Activated CD4-positive, alpha-beta memory T cell treated with anti-CD3 and anti-CD28 coated beads, Interleukin-2, amount 10 ng/mL, durations not matched to agents 7 days and 5 days (primary cell): ENCODE data around the gene SLC48A1. TPM values are rescaled to one million over a fixed set of nuclear protein-coding genes. Genes with fewer than 3 reads are reported as not detected.

Experiments
- CTCF ChIA-PET: fragments of 350-600 bp; sonication (Branson Sonifier 250); formaldehyde crosslinking; loops from one replicate; lab custom pipeline; 2021; ENCODE audit warnings: antibody characterized with exemption, inconsistent platforms; lab: Charles Lee
- POLR2A ChIA-PET: fragments of 350-600 bp; sonication (Branson Sonifier 250); formaldehyde crosslinking; loops from one replicate; lab custom pipeline; 2021; ENCODE audit warnings: antibody characterized with exemption; lab: Charles Lee
- DNase-seq: peaks from one replicate; pipeline ENCODE4 v3.0.0-alpha.2; 2020
- H3K27ac Mint-ChIP-seq: one replicate; pipeline ENCODE4 v1.8.0; 2021; ENCODE audit warnings: mild to moderate bottlenecking, mixed read lengths
- H3K27me3 Mint-ChIP-seq: one replicate; pipeline ENCODE4 v1.8.0; 2021; ENCODE audit warnings: mixed read lengths
- H3K36me3 Mint-ChIP-seq: one replicate; pipeline ENCODE4 v1.8.0; 2021; ENCODE audit warnings: low read depth, mixed read lengths
- H3K4me1 Mint-ChIP-seq: one replicate; pipeline ENCODE4 v1.8.0; 2021; ENCODE audit warnings: mixed read lengths
- H3K4me3 Mint-ChIP-seq: one replicate; pipeline ENCODE4 v1.8.0; 2021; ENCODE audit warnings: mild to moderate bottlenecking, mixed read lengths
- H3K9me3 Mint-ChIP-seq: one replicate; pipeline ENCODE4 v1.8.0; 2021; ENCODE audit warnings: mixed read lengths
- total RNA-seq, 2 experiments: library from RNA; stranded (reverse); gene quantifications; one replicate each; pipeline ENCODE4 v1.2.3, GENCODE V29; 2021

Gene SLC48A1
- total RNA-seq, 2 experiments from 2014 or later: 19.4 to 22.6 TPM

GRCh38 chr12:47745485-47746041 is 27.5 kb upstream of the SLC48A1 start:
- peaks cover 14% of the 10 kb centered on the region for H3K4me1 Mint-ChIP-seq
- ChIA-PET CTCF (interaction anchor here (1.7 to 13.6 kb wide), 4 partner anchors 12 to 95 kb away, joined by 5 to 431 read pairs (median 214); partner anchors contain the start of genes RAPGEF3 and SLC48A1), POLR2A (interaction anchor here (1.3 to 6.6 kb wide), 3 partner anchors 10 to 529 kb away, joined by 3 to 48 read pairs (median 4); no protein-coding TSS in a partner anchor)
- no peaks in the 10 kb centered on the region for H3K36me3 Mint-ChIP-seq
- H3K27ac Mint-ChIP-seq: no peak overlapping the region
- DNase-seq: no peak
- no peaks in the 10 kb centered on the region for H3K9me3 Mint-ChIP-seq
- no peak overlapping the region for H3K4me3 Mint-ChIP-seq
- H3K27me3 Mint-ChIP-seq: peaks cover 19% of the 10 kb centered on the region

GRCh38 chr12:47746073-47746472 is 27.0 kb upstream of the SLC48A1 start:
- ChIA-PET CTCF (interaction anchor here (13.6 kb wide), 1 partner anchor 28 kb away, joined by 431 read pairs; the partner anchor contains the start of gene SLC48A1), POLR2A (interaction anchor here (1.7 kb wide), 1 partner anchor 10 kb away, joined by 4 read pairs; no protein-coding TSS in a partner anchor)
- Mint-ChIP-seq H3K9me3 (no peaks in the 10 kb centered on the region), H3K4me3 (no peak overlapping the region), H3K27ac (no peak overlapping the region), H3K27me3 (peaks cover 19% of the 10 kb centered on the region), H3K36me3 (no peaks in the 10 kb centered on the region), H3K4me1 (peaks cover 14% of the 10 kb centered on the region)
- no peak for DNase-seq

- ChIA-PET CTCF (interaction anchor here (1.4 to 13.6 kb wide), 2 partner anchors 12 to 27 kb away, joined by 3 to 431 read pairs; partner anchors contain the start of gene SLC48A1), POLR2A (interaction anchor here (1.7 kb wide), 1 partner anchor 9 kb away, joined by 4 read pairs; no protein-coding TSS in a partner anchor)
- Mint-ChIP-seq H3K9me3 (no peaks in the 10 kb centered on the region), H3K27ac (no peak overlapping the region), H3K27me3 (peaks cover 19% of the 10 kb centered on the region), H3K4me1 (peaks cover 9% of the 10 kb centered on the region), H3K4me3 (no peak overlapping the region), H3K36me3 (no peaks in the 10 kb centered on the region)
- no peak for DNase-seq
These were observed 26.5 kb upstream of the SLC48A1 start for GRCh38 chr12:47746523-47746922.

GRCh38 chr12:47747126-47747525 is 25.9 kb upstream of the SLC48A1 start:
- CTCF ChIA-PET: interaction anchor here (1.4 to 13.6 kb wide), 2 partner anchors 11 to 27 kb away, joined by 3 to 431 read pairs; partner anchors contain the start of gene SLC48A1
- Mint-ChIP-seq H3K36me3 (no peaks in the 10 kb centered on the region), H3K4me1 (peaks cover 4% of the 10 kb centered on the region), H3K4me3 (no peak overlapping the region), H3K27me3 (peaks cover 19% of the 10 kb centered on the region), H3K9me3 (no peaks in the 10 kb centered on the region), H3K27ac (no peak overlapping the region)
- DNase-seq: no peak
- POLR2A ChIA-PET: interaction anchor here (1.7 kb wide), 1 partner anchor 8 kb away, joined by 4 read pairs; no protein-coding TSS in a partner anchor

GRCh38 chr12:47747596-47748506 is 25.2 kb upstream of the SLC48A1 start:
- no peaks in the 10 kb centered on the region for H3K36me3 Mint-ChIP-seq
- no peak for DNase-seq
- H3K9me3 Mint-ChIP-seq: no peaks in the 10 kb centered on the region
- peaks cover 19% of the 10 kb centered on the region for H3K27me3 Mint-ChIP-seq
- ChIA-PET POLR2A (interaction anchor here (1.2 to 1.7 kb wide), 2 partner anchors 8 to 32 kb away, joined by 4 to 5 read pairs; no protein-coding TSS in a partner anchor), CTCF (interaction anchor here (1.4 to 13.6 kb wide), 2 partner anchors 10 to 26 kb away, joined by 3 to 431 read pairs; partner anchors contain the start of gene SLC48A1)
- no peaks in the 10 kb centered on the region for H3K4me1 Mint-ChIP-seq
- no peak overlapping the region for H3K4me3 Mint-ChIP-seq
- no peak overlapping the region for H3K27ac Mint-ChIP-seq

GRCh38 chr12:47748507-47748828 is 24.6 kb upstream of the SLC48A1 start:
- H3K36me3 Mint-ChIP-seq: no peaks in the 10 kb centered on the region
- H3K27me3 Mint-ChIP-seq: peaks cover 19% of the 10 kb centered on the region
- CTCF ChIA-PET: interaction anchor here (13.6 kb wide), 1 partner anchor 25 kb away, joined by 431 read pairs; the partner anchor contains the start of gene SLC48A1
- H3K4me1 Mint-ChIP-seq: no peaks in the 10 kb centered on the region
- no peak for DNase-seq
- POLR2A ChIA-PET: interaction anchor here (1.2 kb wide), 1 partner anchor 32 kb away, joined by 5 read pairs; no protein-coding TSS in a partner anchor
- no peak overlapping the region for H3K4me3 Mint-ChIP-seq
- no peaks in the 10 kb centered on the region for H3K9me3 Mint-ChIP-seq
- H3K27ac Mint-ChIP-seq: no peak overlapping the region

GRCh38 chr12:47748899-47749298 is 24.1 kb upstream of the SLC48A1 start:
- no peaks in the 10 kb centered on the region for H3K36me3 Mint-ChIP-seq
- peaks cover 19% of the 10 kb centered on the region for H3K27me3 Mint-ChIP-seq
- no peak overlapping the region for H3K27ac Mint-ChIP-seq
- ChIA-PET POLR2A (interaction anchor here (1.2 kb wide), 1 partner anchor 31 kb away, joined by 5 read pairs; no protein-coding TSS in a partner anchor), CTCF (interaction anchor here (13.6 kb wide), 1 partner anchor 25 kb away, joined by 431 read pairs; the partner anchor contains the start of gene SLC48A1)
- peaks cover 3% of the 10 kb centered on the region for H3K4me1 Mint-ChIP-seq
- H3K4me3 Mint-ChIP-seq: no peak overlapping the region
- H3K9me3 Mint-ChIP-seq: no peaks in the 10 kb centered on the region
- DNase-seq: no peak

GRCh38 chr12:47750229-47750798 is 22.7 kb upstream of the SLC48A1 start:
- ChIA-PET CTCF (no interaction called here), POLR2A (no interaction called here)
- Mint-ChIP-seq H3K9me3 (no peaks in the 10 kb centered on the region), H3K36me3 (no peaks in the 10 kb centered on the region), H3K27ac (no peak overlapping the region), H3K27me3 (peaks cover 8% of the 10 kb centered on the region), H3K4me1 (peaks cover 16% of the 10 kb centered on the region), H3K4me3 (no peak overlapping the region)
- no peak for DNase-seq

GRCh38 chr12:47750916-47751470 is 22.0 kb upstream of the SLC48A1 start:
- ChIA-PET POLR2A (no interaction called here), CTCF (no interaction called here)
- H3K27ac Mint-ChIP-seq: no peak overlapping the region
- H3K4me1 Mint-ChIP-seq: peaks cover 23% of the 10 kb centered on the region
- H3K9me3 Mint-ChIP-seq: no peaks in the 10 kb centered on the region
- no peak overlapping the region for H3K4me3 Mint-ChIP-seq
- H3K27me3 Mint-ChIP-seq: peaks cover 5% of the 10 kb centered on the region
- no peak for DNase-seq
- no peaks in the 10 kb centered on the region for H3K36me3 Mint-ChIP-seq

- no peak overlapping the region for H3K4me3 Mint-ChIP-seq
- no peak for DNase-seq
- H3K36me3 Mint-ChIP-seq: no peaks in the 10 kb centered on the region
- CTCF ChIA-PET: interaction anchor here (12.9 kb wide), 1 partner anchor 9 kb away, joined by 188 read pairs; no protein-coding TSS in a partner anchor
- H3K9me3 Mint-ChIP-seq: no peaks in the 10 kb centered on the region
- H3K4me1 Mint-ChIP-seq: peaks cover 28% of the 10 kb centered on the region
- POLR2A ChIA-PET: no interaction called here
- H3K27ac Mint-ChIP-seq: no peak overlapping the region
- peaks cover 5% of the 10 kb centered on the region for H3K27me3 Mint-ChIP-seq
These were observed 21.5 kb upstream of the SLC48A1 start for GRCh38 chr12:47751561-47751960.

- DNase-seq: no peak
- peaks cover 30% of the 10 kb centered on the region for H3K4me1 Mint-ChIP-seq
- no peaks in the 10 kb centered on the region for H3K9me3 Mint-ChIP-seq
- POLR2A ChIA-PET: no interaction called here
- no peaks in the 10 kb centered on the region for H3K36me3 Mint-ChIP-seq
- H3K4me3 Mint-ChIP-seq: no peak overlapping the region
- no peak overlapping the region for H3K27ac Mint-ChIP-seq
- CTCF ChIA-PET: interaction anchor here (12.9 kb wide), 1 partner anchor 10 kb away, joined by 188 read pairs; no protein-coding TSS in a partner anchor
- peaks cover 4% of the 10 kb centered on the region for H3K27me3 Mint-ChIP-seq
These were observed 20.9 kb upstream of the SLC48A1 start for GRCh38 chr12:47752121-47752520.

GRCh38 chr12:47752552-47752951 is 20.5 kb upstream of the SLC48A1 start:
- Mint-ChIP-seq H3K36me3 (no peaks in the 10 kb centered on the region), H3K27ac (no peak overlapping the region), H3K4me3 (no peak overlapping the region), H3K27me3 (peaks cover 5% of the 10 kb centered on the region), H3K4me1 (peaks cover 34% of the 10 kb centered on the region), H3K9me3 (no peaks in the 10 kb centered on the region)
- POLR2A ChIA-PET: no interaction called here
- no peak for DNase-seq
- CTCF ChIA-PET: interaction anchor here (12.9 kb wide), 1 partner anchor 10 kb away, joined by 188 read pairs; no protein-coding TSS in a partner anchor
